ENCODE data around the gene COL4A2.

The COL4A2 gene

DNA sequence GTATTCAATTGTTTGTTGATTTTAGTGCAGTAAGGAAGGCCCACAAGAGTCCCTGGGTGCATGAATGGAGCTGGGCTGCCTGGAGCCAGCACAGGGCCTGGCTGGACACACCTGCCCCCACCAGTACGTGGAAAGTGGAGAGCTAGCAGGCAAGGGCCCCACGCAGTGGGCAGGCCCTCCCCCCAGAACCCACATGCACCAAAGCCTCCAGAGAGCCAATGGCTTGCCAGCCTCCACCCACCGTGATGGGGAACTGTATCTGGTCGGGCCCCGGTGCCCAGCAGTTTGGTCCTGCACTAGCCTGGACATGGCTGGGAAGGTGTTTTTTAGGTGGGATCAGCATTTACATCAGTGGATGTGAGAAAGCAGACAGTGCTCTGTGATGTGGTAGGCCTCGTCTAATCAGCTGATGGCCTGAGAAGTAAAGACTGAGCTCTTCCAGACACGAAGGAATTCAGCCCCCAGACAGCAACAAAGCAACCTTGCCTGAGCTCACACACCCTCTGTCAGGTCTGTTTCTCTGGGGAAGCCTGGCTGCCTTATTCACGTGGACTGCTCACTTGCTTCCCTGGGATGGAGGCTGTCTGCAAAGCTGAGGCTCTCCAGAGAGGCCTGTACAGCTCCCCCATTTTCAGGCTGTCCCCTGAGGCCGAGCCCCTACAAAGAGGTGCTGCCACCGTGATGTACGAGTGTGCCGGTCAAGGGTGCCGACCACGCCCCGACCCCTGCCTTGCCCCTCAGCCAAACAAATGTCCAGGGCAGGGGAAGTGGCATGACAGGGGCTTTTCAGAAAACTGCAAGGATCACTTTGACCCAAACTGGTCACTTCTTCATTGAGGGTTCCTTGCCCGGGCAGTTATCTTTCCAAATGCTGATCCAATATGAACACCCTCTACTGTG, 226.9 kb downstream of the COL4A2 start:
- DNase-seq (ENCODE audit: low read depth) = no peak

- no peak for DNase-seq (ENCODE audit: low read depth)
Observed at GRCh38 chr13:110535526-110535925, 228.4 kb downstream of the COL4A2 start.

- DNase-seq (ENCODE audit: low read depth) = no peak
Observed at GRCh38 chr13:110536006-110536693, 229.1 kb downstream of the COL4A2 start.

GRCh38 chr13:110538632-110539031, 231.5 kb downstream of the COL4A2 start:
- DNase-seq (ENCODE audit: low read depth) = no peak

DNA sequence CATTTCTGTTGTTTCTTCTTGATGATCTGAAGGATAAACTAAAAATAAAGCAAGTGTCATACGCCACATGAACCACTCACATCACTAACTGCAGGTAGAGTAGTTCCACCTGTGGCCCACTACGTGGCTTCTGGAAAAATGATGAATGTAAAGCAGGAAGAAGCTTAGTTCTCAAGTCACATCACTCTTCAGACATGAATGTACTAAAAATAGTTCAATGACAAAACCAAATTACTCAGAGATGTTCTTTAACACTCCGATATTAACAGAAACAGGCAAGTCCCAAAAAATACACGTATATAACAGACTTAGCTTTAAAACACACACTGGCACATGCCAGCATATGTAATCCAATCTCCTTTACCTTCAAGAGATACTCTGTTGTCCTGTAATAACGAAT, 232.8 kb downstream of the COL4A2 start:
- no peak for DNase-seq (ENCODE audit: low read depth)

DNA sequence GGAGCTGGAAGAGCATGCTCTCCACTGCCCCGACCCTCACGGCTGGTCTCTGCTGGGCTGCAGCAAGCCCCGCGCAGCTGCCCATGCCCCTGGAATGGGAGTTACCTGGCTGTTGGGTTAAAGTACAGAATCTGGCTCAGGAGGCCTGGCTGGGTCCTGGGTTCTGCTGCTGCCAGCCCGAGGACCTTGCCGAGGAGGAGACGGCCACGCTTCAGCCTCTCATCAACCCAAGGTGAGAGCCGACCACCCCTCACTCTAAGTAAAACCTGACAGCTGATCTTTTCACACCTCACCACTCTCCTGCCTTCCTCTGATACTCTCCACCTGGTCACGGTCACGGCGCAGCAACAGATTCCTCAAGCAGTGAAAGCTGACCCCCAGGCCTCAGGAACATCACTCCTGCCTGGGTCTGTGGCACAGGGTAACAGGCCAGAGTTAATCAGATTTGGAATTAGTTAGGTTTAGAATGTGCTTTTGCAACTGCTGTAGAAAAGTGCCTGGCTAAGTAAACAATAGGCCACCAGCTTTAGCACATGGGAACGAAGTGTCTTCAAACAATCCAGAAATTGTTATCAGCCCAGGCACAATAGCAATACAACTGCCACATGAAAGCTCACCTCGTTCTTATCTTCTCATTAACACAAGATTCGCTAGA, 233.9 kb downstream of the COL4A2 start:
- DNase-seq (ENCODE audit: low read depth) = no peak

DNA sequence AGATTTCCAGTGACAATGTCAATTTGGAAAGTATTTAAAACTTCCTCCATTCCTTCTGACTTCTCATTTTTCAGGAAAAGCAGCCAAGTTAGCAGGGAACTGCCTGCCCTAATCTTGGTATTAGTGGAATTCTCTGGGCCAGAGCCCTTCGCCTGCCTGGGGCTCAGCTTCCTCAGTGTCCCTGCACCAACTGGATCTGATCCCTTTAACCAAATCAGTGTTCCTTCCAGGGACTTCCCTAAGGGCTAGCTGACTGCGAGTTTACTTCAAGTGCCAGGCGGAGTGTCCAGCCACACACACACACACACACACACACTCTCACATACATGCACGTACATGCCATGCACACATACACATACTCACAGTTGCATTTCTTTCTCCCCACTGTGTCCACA, 234.4 kb downstream of the COL4A2 start:
- DNase-seq (ENCODE audit: low read depth) = no peak

DNA sequence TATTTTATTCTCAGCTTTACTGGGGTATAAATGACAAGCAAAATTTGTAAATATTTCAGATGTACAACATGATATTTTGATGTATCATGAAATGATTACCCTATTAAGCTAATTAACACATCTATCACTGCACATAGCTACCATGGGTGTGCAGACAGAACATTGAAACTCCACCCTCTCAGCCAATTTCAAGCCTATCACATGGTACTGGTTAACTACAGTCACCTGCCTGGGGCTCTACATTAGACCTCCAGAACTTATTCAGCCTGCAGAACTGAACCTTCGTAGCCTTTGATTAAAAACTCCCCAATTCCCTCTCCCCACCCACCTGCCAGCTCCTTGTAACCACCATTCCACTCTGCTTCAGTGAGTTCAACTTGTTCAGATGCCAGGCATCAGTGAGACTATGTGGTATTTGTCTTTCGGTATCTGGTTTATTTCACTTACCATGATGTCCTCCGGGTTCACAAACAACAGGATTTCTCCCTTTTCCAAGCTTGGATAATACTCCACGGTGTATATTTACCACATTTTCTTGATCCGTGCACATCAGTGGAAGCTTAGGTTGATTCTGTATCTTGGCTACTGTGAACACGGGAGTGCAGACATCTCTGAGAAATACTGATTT, 235.2 kb downstream of the COL4A2 start:
- no peak for DNase-seq (ENCODE audit: low read depth)

DNA sequence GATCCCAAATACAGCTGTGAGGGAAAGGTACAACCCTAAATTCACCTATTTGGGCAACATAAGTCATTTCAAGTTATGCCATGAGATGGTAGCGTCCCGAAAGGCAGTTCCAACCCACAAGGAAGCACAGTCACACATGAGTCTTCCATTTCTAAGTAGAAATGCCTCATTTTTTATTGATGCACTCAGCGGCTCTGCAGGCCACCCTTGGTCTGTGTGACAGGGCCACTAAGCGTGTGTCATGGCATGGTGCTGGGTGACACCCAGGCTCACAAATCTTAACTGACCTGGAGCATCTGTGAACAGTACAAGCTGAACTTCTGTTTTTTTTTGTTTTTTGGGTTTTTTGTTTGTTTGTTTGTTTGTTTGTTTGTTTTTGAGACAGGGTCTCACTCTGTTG, 239.3 kb downstream of the COL4A2 start:
- no peak for DNase-seq (ENCODE audit: low read depth)

DNA sequence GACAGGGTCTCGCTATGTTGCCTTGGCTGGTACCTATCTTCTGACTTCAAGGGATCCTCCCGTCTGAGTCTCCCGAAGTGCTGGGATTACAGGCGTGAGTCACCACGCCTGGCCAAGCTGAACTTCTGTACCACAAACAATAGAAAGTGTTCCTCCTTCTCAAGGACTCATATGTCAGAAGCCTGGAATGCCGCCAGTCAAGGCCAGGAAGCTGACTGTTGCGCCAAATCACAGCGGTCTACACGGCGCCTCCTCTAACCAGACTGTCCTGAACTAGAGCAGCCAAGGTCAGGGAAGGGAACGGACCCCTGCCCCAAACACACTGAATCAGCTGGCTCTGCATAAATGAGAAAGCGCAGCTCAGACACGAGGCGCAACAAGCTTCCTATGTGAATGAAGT, 239.8 kb downstream of the COL4A2 start:
- DNase-seq (ENCODE audit: low read depth) = peak; percentile 64

DNA sequence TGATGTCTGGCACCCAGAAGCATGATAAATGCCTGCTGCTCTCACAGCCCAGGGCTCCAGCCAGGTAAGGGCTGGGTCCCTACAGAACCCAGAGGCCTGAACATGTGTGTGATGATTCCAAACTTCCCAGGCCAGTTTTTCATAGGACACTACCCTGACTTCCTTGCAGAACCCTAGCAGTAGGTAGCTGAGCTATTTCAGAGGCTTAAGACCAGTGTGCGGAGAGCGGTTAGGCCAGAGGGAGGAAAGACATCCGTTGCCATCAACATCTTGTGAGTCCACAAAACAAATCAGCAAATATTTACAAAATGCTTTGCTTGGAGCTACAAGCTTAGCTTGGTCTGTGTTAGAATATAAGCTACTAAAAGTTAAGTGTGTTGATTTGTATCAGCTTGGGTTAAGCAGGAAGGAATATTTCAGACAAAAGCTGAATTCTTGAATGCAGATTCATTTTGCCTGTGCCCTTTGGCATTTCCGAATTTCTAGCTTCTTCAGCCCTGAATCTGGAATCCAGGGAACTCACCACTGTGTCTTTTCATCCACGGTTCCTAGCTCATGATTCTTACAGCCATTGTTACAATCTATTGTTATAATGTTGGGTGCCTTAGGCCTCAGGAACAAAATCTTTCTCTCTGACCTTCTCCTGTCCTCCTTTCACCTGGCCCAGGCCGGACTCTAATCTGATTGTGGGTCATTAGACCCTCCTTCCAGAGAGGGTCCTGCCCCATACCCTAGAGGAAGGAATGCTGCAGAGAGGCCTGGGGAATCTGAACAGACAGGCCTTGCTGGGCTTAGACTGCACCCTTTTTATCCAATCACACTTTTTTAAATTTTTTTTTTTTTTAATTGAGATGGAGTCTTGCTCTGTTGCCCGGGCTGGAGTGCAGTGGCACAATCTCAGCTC, 242.1 kb downstream of the COL4A2 start:
- no peak for DNase-seq (ENCODE audit: low read depth)

- no peak for DNase-seq (ENCODE audit: low read depth)
Observed at GRCh38 chr13:110549795-110550160, 242.7 kb downstream of the COL4A2 start.

- no peak for DNase-seq (ENCODE audit: low read depth)
Observed at GRCh38 chr13:110551284-110551683, 244.2 kb downstream of the COL4A2 start.

- no peak for DNase-seq (ENCODE audit: low read depth)
Observed at GRCh38 chr13:110552767-110553166, 245.7 kb downstream of the COL4A2 start.

DNA sequence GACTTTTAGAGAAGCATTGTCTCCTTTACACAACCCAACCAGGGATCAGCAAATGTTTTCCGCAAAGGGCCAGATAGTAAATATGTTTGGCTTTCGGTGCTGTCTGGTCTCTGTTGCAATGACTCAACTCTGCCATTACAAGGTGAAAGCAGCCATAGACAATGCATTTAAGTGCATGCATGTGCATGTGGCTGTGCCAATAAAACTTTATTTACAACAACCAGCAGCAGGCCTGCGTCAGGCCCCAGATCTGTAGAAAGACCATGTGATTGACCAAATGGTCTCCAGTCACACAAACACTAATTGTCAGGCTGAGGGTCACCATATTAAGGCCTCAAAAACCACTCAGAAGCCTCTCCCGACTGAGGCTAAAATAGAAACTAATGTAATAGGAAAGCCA, 246.3 kb downstream of the COL4A2 start:
- DNase-seq (ENCODE audit: low read depth) = no peak

DNA sequence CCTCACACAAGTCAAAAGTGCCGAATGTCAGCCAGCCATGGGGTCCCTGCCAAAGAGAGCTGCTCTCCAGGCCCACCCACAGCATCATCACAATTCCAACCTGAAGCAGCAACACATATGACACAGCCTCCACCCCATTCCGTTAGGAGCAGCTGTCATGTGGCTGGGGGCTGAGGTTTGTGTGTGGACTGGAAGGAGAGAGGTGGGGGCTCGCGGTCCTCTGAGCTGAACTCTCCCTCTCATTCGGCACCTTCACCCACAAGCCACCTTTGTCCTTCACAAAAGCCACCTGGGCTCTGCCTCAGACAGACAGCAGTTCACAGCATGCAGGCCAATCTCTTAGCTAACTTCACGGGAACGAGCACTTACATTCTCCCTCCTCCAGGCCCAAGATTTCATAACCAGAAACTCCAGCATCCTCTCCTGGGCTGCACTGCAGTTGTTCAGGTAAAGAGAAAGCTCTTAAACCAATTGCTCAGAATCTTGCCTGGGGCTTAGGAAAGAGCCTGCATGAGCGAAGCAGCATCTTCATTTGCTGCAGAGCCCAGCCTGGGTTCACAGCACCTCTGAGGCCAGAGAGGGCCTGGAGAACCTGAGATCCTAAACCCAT, 247.2 kb downstream of the COL4A2 start:
- no peak for DNase-seq (ENCODE audit: low read depth)

DNA sequence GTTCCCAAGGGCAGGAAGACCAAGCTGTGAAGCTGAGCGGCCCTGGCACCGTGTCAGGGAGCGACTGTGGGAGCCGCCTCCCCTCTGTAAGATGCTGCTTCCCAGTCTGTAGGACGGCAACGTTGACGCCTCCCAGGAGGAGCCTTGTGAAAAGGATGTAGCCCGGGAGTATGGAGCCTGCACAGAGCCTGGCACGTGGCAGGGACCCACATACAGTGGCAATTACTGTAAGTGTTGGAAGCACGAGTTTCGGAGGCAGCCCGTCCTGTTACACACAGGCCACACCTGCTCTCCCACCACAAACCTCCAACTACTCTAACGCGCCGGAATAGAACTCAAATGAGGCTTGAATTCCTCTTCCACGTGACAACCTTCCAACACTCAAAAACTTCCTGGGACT, 247.9 kb downstream of the COL4A2 start:
- DNase-seq (ENCODE audit: low read depth) = no peak

- no peak for DNase-seq (ENCODE audit: low read depth)
Observed at GRCh38 chr13:110555601-110556223, 248.6 kb downstream of the COL4A2 start.

- DNase-seq (ENCODE audit: low read depth) = no peak
Observed at GRCh38 chr13:110556224-110556606, 249.1 kb downstream of the COL4A2 start.

- DNase-seq (ENCODE audit: low read depth) = no peak
Observed at GRCh38 chr13:110557082-110557481, 250.0 kb downstream of the COL4A2 start.
